Heart left ventricle (tissue), 16 donors: ENCODE data around the gene TMEM242. TPM values are rescaled to one million over a fixed set of nuclear protein-coding genes. Genes with fewer than 3 reads are reported as not detected.

ENCODE experiments used
- ATAC-seq, 4 donors: fragments of 200-7000 bp; cut with Tn5 transposase; one replicate each; pipeline ENCODE4 v1.9.1; 2020 to 2022; ENCODE audit warnings: moderate library complexity in 4 of 4, mild to moderate bottlenecking in 3 of 4, moderate number of reproducible peaks in 1 of 4
- DNase-seq, 5 donors: peaks; one replicate each; pipeline ENCODE4 v3.0.0-alpha.2; 2020
- H3K27ac ChIP-seq, 12 donors: fragments of 200-600 bp; sonication (generic) in 4 of 12; one replicate each; pipeline versions ENCODE4 v1.5.0 to v1.8.0; 2016 to 2022; ENCODE audit warnings: mild to moderate bottlenecking in 2 of 12
- H3K27me3 ChIP-seq, 9 donors: fragments of 200-600 bp; sonication (generic) in 2 of 9; one replicate each; pipeline versions ENCODE4 v1.5.1 to v1.8.0; 2016 to 2022; ENCODE audit warnings: mild to moderate bottlenecking in 3 of 9
- H3K36me3 ChIP-seq, 9 donors: fragments of 200-600 bp; sonication (generic) in 2 of 9; one replicate each; pipeline versions ENCODE4 v1.5.0 to v1.8.0; 2018 to 2022; ENCODE audit warnings: mild to moderate bottlenecking in 2 of 9
- H3K4me1 ChIP-seq, 12 donors: fragments of 200-600 bp; sonication (generic) in 4 of 12; one replicate each; pipeline versions ENCODE4 v1.5.0 to v1.8.0; 2016 to 2022; ENCODE audit warnings: mild to moderate bottlenecking in 3 of 12
- H3K4me3 ChIP-seq, 12 donors: fragments of 200-600 bp; sonication (generic) in 4 of 12; one replicate each; pipeline versions ENCODE4 v1.5.0 to v1.8.0; 2017 to 2022; ENCODE audit warnings: mild to moderate bottlenecking in 9 of 12, moderate library complexity in 4 of 12
- H3K9me3 ChIP-seq, 12 donors: fragments of 200-600 bp; sonication (generic) in 4 of 12; one replicate each; pipeline versions ENCODE4 v1.5.0 to v1.8.0; 2016 to 2022; ENCODE audit warnings: mild to moderate bottlenecking in 1 of 12
- CTCF ChIP-seq, 12 donors: fragments of 200-600 bp; sonication (generic) in 4 of 12; IDR thresholded peaks; one replicate each; pipeline versions ENCODE4 v1.5.0 to v1.8.0; 2018 to 2022; ENCODE audit warnings: antibody characterized with exemption in 12 of 12, mild to moderate bottlenecking in 5 of 12
- POLR2A ChIP-seq, 2 donors: fragments of 450-650 bp; IDR thresholded peaks; one replicate each; pipeline ENCODE4 v1.6.1; 2017; ENCODE audit warnings: antibody characterized with exemption in 2 of 2, mild to moderate bottlenecking in 2 of 2, moderate library complexity in 2 of 2
- WGBS, 4 donors: extraction: QIAGEN DNeasy Blood & Tissue Kit in 2 of 4; methylation state at CpG; one replicate each; pipeline versions ENCODE4 v1.1.5 to v1.1.7; 2013 to 2018; 5-methylcytosine and 5-hydroxymethylcytosine counted together
- intact Hi-C, 10 donors: fragments of 100-400 bp; cut with DNase I; formaldehyde crosslinking; loops; one replicate each; pipeline versions ENCODE4 v1.11.1 to v1.14.2; 2022
- polyA plus RNA-seq, 2 donors: library from polyadenylated mRNA; stranded (reverse); fragments of 200-250 nt; gene quantifications; one replicate each; pipeline ENCODE4 v1.2.3, GENCODE V29; 2013
- total RNA-seq, 9 donors: library from RNA; depleted of rRNA in 2 of 9; stranded (reverse); fragments of >200 nt in 2 of 9; fragmentation: NEBNext Ultra II Directional in 3 of 9; extraction: Animal tissue kit (Norgen Biotek cat#: 25700) in 3 of 9; gene quantifications; one replicate each; pipeline versions ENCODE4 v1.1.0 to v1.2.4, GENCODE V29; 2016 to 2023
- donor health status: ischemic (EF 13 %, LVEDD 7.1; RV severe dilation, severe dysfunction).
- donor health status: healthy with polysubstance abuse.
- donor health status: DM: no; HTN: yes; CAD: no.
- donor health status: DM: no; HTN: no; CAD: no.
- donor health status: ischemic (EF 25% LVEDD 6.9; RV normal size, moderate dysfunction).
- donor health status: ischemic (EF 25% LVEDD 5.7; RV mildly dilated, moderate dysfunction).
- donor health status: healthy.
- donor health status: DM: yes; HTN: yes; CAD: no.
- donor health status: ischemic (EF 35%, LVEDD 5.7; RV mildly dilated, moderate dysfunction).
- donor health status: nonischemic (EF 11% LVEDD 7.7; RV severe dilation, severe dysfunction).
- donor health status: DM: yes; HTN: yes; CAD: no.
- donor health status: PGD.
- donor health status: ischemic (EF 29% LVEDD 5.4; RV normal size, mild dysfunction).
- donor health status: nonischemic (EF 23%, LVEDD 6.1; RV moderate dilation, normal function).

TMEM242 gene
- total and polyA plus RNA-seq, 11 donors: 5.9 to 18.3 (median 13.2) TPM

- DNase-seq (peak in 1 of 5 donors; percentile 4), ATAC-seq (no peak)
- Histone ChIP-seq H3K9me3 (no peaks in the 10 kb centered on the region), H3K4me3 (no peak overlapping the region), H3K36me3 (no peaks in the 10 kb centered on the region), H3K4me1 (peaks cover 3 to 47% (median 31%) of the 10 kb centered on the region in 12 donors), H3K27ac (no peak overlapping the region), H3K27me3 (no peaks in the 10 kb centered on the region)
- TF ChIP-seq POLR2A (IDR thresholded peaks at IDR 0.05): no peak
- TF ChIP-seq CTCF (IDR thresholded peaks at IDR 0.05): no peak
- intact Hi-C loops: no loop called here
- WGBS, 4 donors: 85 to 94% (median 91%) methylated on average over 13 of the region's 13 CpGs
Observed at GRCh38 chr6:157264701-157265100, 58.6 kb downstream of the TMEM242 start.

- no peaks in the 10 kb centered on the region for H3K27me3 ChIP-seq
- no peak for TF ChIP-seq CTCF (IDR thresholded peaks at IDR 0.05)
- no peak for TF ChIP-seq POLR2A (IDR thresholded peaks at IDR 0.05)
- DNase-seq (peak in 1 of 5 donors; percentile 11), ATAC-seq (no peak)
- no peaks in the 10 kb centered on the region for H3K36me3 ChIP-seq
- WGBS, 4 donors: 84 to 92% (median 88%) methylated on average over 3 of the region's 3 CpGs
- intact Hi-C loops: no loop called here
- no peak overlapping the region for H3K27ac ChIP-seq
- no peak overlapping the region for H3K4me3 ChIP-seq
- H3K4me1 ChIP-seq: peaks cover 0 to 39% (median 24%) of the 10 kb centered on the region in 12 donors
- no peaks in the 10 kb centered on the region for H3K9me3 ChIP-seq
Observed at GRCh38 chr6:157263881-157264397, 59.4 kb downstream of the TMEM242 start.

DNA sequence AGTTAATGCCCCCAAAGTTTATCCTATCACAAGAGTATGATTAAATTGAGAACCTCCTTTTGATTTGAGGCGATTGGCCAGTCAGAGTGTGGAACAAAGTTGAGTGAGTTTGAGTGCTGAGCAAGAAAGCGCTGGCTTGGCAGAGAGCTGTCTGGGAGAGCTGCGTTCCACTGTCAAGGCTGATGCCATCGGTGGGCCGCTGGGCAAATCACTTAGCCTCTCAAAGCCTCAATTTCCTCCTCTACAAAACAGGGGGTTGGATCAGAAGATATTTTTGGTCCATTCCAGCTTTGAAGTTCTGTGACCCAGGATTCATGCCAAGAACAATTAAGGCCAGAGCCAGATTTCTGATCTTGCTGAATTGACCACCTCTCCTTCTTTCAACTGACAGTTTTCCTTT lies 60.2 kb downstream of the TMEM242 start:
- Histone ChIP-seq H3K27me3 (no peaks in the 10 kb centered on the region), H3K27ac (peak overlapping the region in 1 of 12 donors; percentile 48), H3K4me3 (peak overlapping the region in 1 of 12 donors; percentile 27), H3K9me3 (no peaks in the 10 kb centered on the region), H3K36me3 (no peaks in the 10 kb centered on the region), H3K4me1 (peaks cover 0 to 31% (median 16%) of the 10 kb centered on the region in 12 donors)
- ATAC-seq (peak in 1 of 4 donors; percentile 17), DNase-seq (peak in 1 of 5 donors; percentile 13)
- WGBS, 4 donors: 43 to 72% (median 56%) methylated on average over 5 of the region's 5 CpGs
- TF ChIP-seq POLR2A (IDR thresholded peaks at IDR 0.05) (no peak), CTCF (IDR thresholded peaks at IDR 0.05) (no peak)
- intact Hi-C loops: no loop called here

DNA sequence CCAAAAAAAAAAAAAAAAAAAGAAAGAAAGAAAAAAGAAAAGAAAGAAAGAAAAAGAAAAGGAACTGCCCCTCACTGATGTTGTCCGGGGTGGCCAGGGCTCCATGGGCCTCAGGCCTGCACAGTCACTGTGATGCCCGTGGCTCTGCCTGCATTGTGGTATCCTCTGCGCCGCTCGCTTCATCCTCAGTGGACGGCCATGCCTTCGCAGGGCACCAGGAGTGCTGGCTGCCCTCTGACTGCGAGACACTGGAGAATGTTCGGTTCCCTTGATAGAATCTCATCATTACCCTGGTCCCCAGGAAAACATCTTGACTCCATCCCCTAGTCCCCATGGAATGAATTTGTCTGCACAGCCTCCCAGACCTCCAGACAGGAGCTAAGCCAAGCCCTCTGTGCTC lies 61.7 kb downstream of the TMEM242 start:
- DNase-seq (no peak), ATAC-seq (no peak)
- Histone ChIP-seq H3K4me1 (peaks cover 0 to 16% (median 9%) of the 10 kb centered on the region in 12 donors), H3K27ac (no peak overlapping the region), H3K9me3 (no peaks in the 10 kb centered on the region), H3K27me3 (no peaks in the 10 kb centered on the region), H3K4me3 (no peak overlapping the region), H3K36me3 (no peaks in the 10 kb centered on the region)
- intact Hi-C loops: no loop called here
- no peak for TF ChIP-seq POLR2A (IDR thresholded peaks at IDR 0.05)
- 85 to 97% (median 92%) methylated on average over 9 of the region's 9 CpGs for WGBS, 4 donors
